HCT116 (cell line): ENCODE data around the gene ADGRG6. TPM values are rescaled to one million over a fixed set of nuclear protein-coding genes. Genes with fewer than 3 reads are reported as not detected.

Experiments
- ATAC-seq: fragments of 200-7000 bp; cut with Tn5 transposase; 2 replicates; pipeline ENCODE4 v1.9.1; 2020; ENCODE audit warnings: mild to moderate bottlenecking, moderate library complexity
- BruUV-seq: library from RNA; stranded (reverse); fragments of 400-500 nt; replicated peaks from 2 replicates; lab custom pipeline; 2021; lab: Mats Ljungman, UMichigan
- CTCF ChIA-PET: fragments of 300-600 bp; sonication (Branson Sonifier 250); formaldehyde crosslinking; loops from one replicate; lab custom pipeline; 2021; ENCODE audit warnings: antibody characterized with exemption; lab: Charles Lee
- POLR2A ChIA-PET: fragments of 300-600, 350-600 bp; sonication (Branson Sonifier 250); formaldehyde crosslinking; loops from one replicate; lab custom pipeline; 2021; ENCODE audit warnings: antibody characterized with exemption; lab: Charles Lee
- RAD21 ChIA-PET, 2 experiments: fragments of 300-600 bp; sonication (Branson Sonifier 250); formaldehyde crosslinking; loops; one replicate each; lab custom pipeline; 2023; ENCODE audit warnings: low total read pairs in 2 of 2; ENCODE audit not compliant: uncharacterized antibody in 2 of 2, unreplicated experiment in 2 of 2, low non-redundant PET in 1 of 2; lab: Charles Lee
- DNase-seq: peaks from one replicate; pipeline ENCODE4 v3.0.0-alpha.2; 2010; ENCODE audit warnings: low read depth, low spot score
- H2AFZ ChIP-seq: fragments of 200-600 bp; shearing (Covaris generic), sonication (generic); 2 replicates; pipeline ENCODE4 v1.6.1; 2017; ENCODE audit warnings: low read depth, mixed run types, mixed read lengths, antibody characterized with exemption, low read length; ENCODE audit not compliant: poor library complexity, severe bottlenecking
- H3K27ac ChIP-seq: 2 replicates; pipeline ENCODE4 v1.5.1; 2012; ENCODE audit warnings: low read depth, low read length
- H3K27me3 ChIP-seq: fragments of 200-600 bp; sonication (generic); 2 replicates; pipeline ENCODE4 v1.6.1; 2016; ENCODE audit warnings: mixed run types, low read length, mixed read lengths; ENCODE audit not compliant: insufficient read depth
- H3K36me3 ChIP-seq, 2 experiments: fragments of 200-500 bp in 1 of 2; fragments of 200-600 bp in 1 of 2; sonication (Bioruptor generic) in 1 of 2; sonication (generic) in 1 of 2; 2 replicates each; pipeline versions ENCODE4 v1.5.1 to v1.6.1; 2014 to 2016; ENCODE audit warnings: low read length in 2 of 2, inconsistent platforms in 1 of 2, mixed read lengths in 1 of 2, mixed run types in 1 of 2; ENCODE audit not compliant: insufficient read depth in 2 of 2, control insufficient read depth in 1 of 2
- H3K4me1 ChIP-seq, 2 experiments: fragments of 200-600 bp in 1 of 2; sonication (generic) in 1 of 2; 2 replicates each; pipeline versions ENCODE4 v1.5.1 to v1.6.1; 2012 to 2017; ENCODE audit warnings: low read length in 2 of 2, inconsistent platforms in 1 of 2, mild to moderate bottlenecking in 1 of 2, mixed read lengths in 1 of 2, mixed run types in 1 of 2, moderate library complexity in 1 of 2; ENCODE audit not compliant: insufficient read depth in 2 of 2, control insufficient read depth in 1 of 2
- H3K4me2 ChIP-seq: fragments of 200-600 bp; sonication (generic); 2 replicates; pipeline ENCODE4 v1.6.1; 2017; ENCODE audit warnings: mixed run types, low read length, mixed read lengths
- H3K4me3 ChIP-seq, 2 experiments: fragments of 200-600 bp in 1 of 2; sonication (generic) in 1 of 2; replicated peaks in 1 of 2; 2 replicates each; pipeline ENCODE4 v1.5.1; 2011 to 2016; ENCODE audit warnings: low read length in 2 of 2, control low read depth in 1 of 2, low read depth in 1 of 2, mild to moderate bottlenecking in 1 of 2, mixed read lengths in 1 of 2, mixed run types in 1 of 2
- H3K79me2 ChIP-seq: fragments of 200-600 bp; sonication (generic); 2 replicates; pipeline ENCODE4 v1.6.1; 2017; ENCODE audit warnings: mild to moderate bottlenecking, mixed run types, low read length, moderate library complexity, mixed read lengths; ENCODE audit not compliant: insufficient read depth
- H3K9ac ChIP-seq: fragments of 200-600 bp; sonication (generic); 2 replicates; pipeline ENCODE4 v1.6.1; 2016; ENCODE audit warnings: low read length, mixed read lengths
- H3K9me2 ChIP-seq: fragments of 200-600 bp; sonication (generic), shearing (Covaris generic); 2 replicates; pipeline ENCODE4 v1.6.1; 2017; ENCODE audit warnings: mixed run types, mild to moderate bottlenecking, moderate library complexity; ENCODE audit not compliant: insufficient read depth
- H3K9me3 ChIP-seq, 2 experiments: fragments of 200-500 bp in 1 of 2; fragments of 200-600 bp in 1 of 2; sonication (Bioruptor generic) in 1 of 2; sonication (generic) in 1 of 2; 2 replicates each; pipeline ENCODE4 v1.6.1; 2014 to 2017; ENCODE audit warnings: low read length in 2 of 2, mixed read lengths in 2 of 2, inconsistent platforms in 1 of 2, low read depth in 1 of 2, mild to moderate bottlenecking in 1 of 2, mixed run types in 1 of 2, moderate library complexity in 1 of 2; ENCODE audit not compliant: control insufficient read depth in 1 of 2, insufficient read depth in 1 of 2
- H4K20me1 ChIP-seq: fragments of 200-600 bp; sonication (generic), shearing (Covaris generic); 2 replicates; pipeline ENCODE4 v1.6.1; 2017; ENCODE audit warnings: mixed run types, mild to moderate bottlenecking, moderate library complexity; ENCODE audit not compliant: insufficient read depth
- CBX3 ChIP-seq: IDR thresholded peaks from 2 replicates; pipeline ENCODE4 v1.6.1; 2012; ENCODE audit warnings: low read depth
- CEBPB ChIP-seq: IDR thresholded peaks from 2 replicates; pipeline ENCODE4 v1.6.1; 2012; ENCODE audit warnings: low read depth
- CTCF ChIP-seq, 3 experiments: fragments of 200-600 bp in 1 of 3; sonication (generic) in 1 of 3; IDR thresholded peaks in 2 of 3; conservative IDR thresholded peaks in 1 of 3; 2 replicates each; pipeline ENCODE4 v1.5.1; 2012 to 2017; ENCODE audit warnings: low read depth in 2 of 3, low read length in 2 of 3, antibody characterized with exemption in 1 of 3, borderline replicate concordance in 1 of 3, control low read depth in 1 of 3, mild to moderate bottlenecking in 1 of 3, mixed read lengths in 1 of 3, mixed run types in 1 of 3, moderate library complexity in 1 of 3; ENCODE audit not compliant: insufficient read depth in 1 of 3
- EGR1 ChIP-seq: IDR thresholded peaks from 2 replicates; pipeline ENCODE4 v1.6.1; 2012; ENCODE audit warnings: low read depth
- ELF1 ChIP-seq: IDR thresholded peaks from 2 replicates; pipeline ENCODE4 v1.6.1; 2012; ENCODE audit warnings: low read depth, borderline replicate concordance
- EZH2 ChIP-seq: fragments of 200-600 bp; sonication (generic); IDR thresholded peaks from 2 replicates; pipeline ENCODE4 v1.6.1; 2017; ENCODE audit warnings: antibody characterized with exemption, mixed run types
- EZH2phosphoT487 ChIP-seq: fragments of 200-600 bp; IDR thresholded peaks from 2 replicates; pipeline ENCODE4 v1.6.1; 2018; ENCODE audit warnings: antibody characterized with exemption, borderline replicate concordance
- FOSL1 ChIP-seq: IDR thresholded peaks from 2 replicates; pipeline ENCODE4 v1.6.1; 2012; ENCODE audit warnings: low read depth
- JUND ChIP-seq: IDR thresholded peaks from 2 replicates; pipeline ENCODE4 v1.6.1; 2012
- POLR2A ChIP-seq: IDR thresholded peaks from 2 replicates; pipeline ENCODE4 v1.7.0; 2011; ENCODE audit warnings: borderline replicate concordance; ENCODE audit not compliant: insufficient read depth, insufficient read length; ENCODE audit errors: extremely low read depth
- POLR2AphosphoS5 ChIP-seq: IDR thresholded peaks from 2 replicates; pipeline ENCODE4 v1.6.1; 2011; ENCODE audit warnings: mild to moderate bottlenecking, low read depth, low read length, moderate library complexity
- RAD21 ChIP-seq: IDR thresholded peaks from 2 replicates; pipeline ENCODE4 v1.6.1; 2012; ENCODE audit warnings: low read depth, mild to moderate bottlenecking
- SIN3A ChIP-seq: IDR thresholded peaks from 2 replicates; pipeline ENCODE4 v1.6.1; 2012; ENCODE audit warnings: low read depth
- SP1 ChIP-seq: IDR thresholded peaks from 2 replicates; pipeline ENCODE4 v1.6.1; 2012; ENCODE audit warnings: low read depth
- SRF ChIP-seq: IDR thresholded peaks from 2 replicates; pipeline ENCODE4 v1.6.1; 2012; ENCODE audit warnings: low read depth
- TCF7L2 ChIP-seq: IDR thresholded peaks from 2 replicates; pipeline ENCODE4 v1.7.0; 2011; ENCODE audit warnings: borderline replicate concordance, inconsistent platforms; ENCODE audit not compliant: insufficient read depth, insufficient read length; ENCODE audit errors: extremely low read depth
- ZFX ChIP-seq: fragments of 450-650 bp; IDR thresholded peaks from 2 replicates; pipeline ENCODE4 v1.6.1; 2017
- intact Hi-C: fragments of 100-400 bp; cut with micrococcal nuclease; formaldehyde crosslinking; loops from 2 replicates; pipeline ENCODE4 v1.10.0; 2022
- total RNA-seq: library from RNA; stranded (reverse); gene quantifications from one replicate; pipeline ENCODE4 v1.2.1, GENCODE V29; 2021; ENCODE audit not compliant: unreplicated experiment
- TF ChIP-seq, protein P1 (sequence below): IDR thresholded peaks from 2 replicates; pipeline ENCODE4 v1.6.1; 2012; ENCODE audit warnings: low read depth
- TF ChIP-seq, protein P2 (sequence below): IDR thresholded peaks from 2 replicates; pipeline ENCODE4 v1.6.1; 2012
- TF ChIP-seq, protein P3 (sequence below): IDR thresholded peaks from 2 replicates; pipeline ENCODE4 v1.6.1; 2011; ENCODE audit warnings: mild to moderate bottlenecking, low read length, moderate library complexity; ENCODE audit not compliant: insufficient replicate concordance; ENCODE audit errors: extremely low read depth

The ADGRG6 gene
- total RNA-seq, 1 experiment from 2014 or later: 67.9 TPM

GRCh38 chr6:142325111-142325510, 23.3 kb downstream of the ADGRG6 start:
- POLR2A ChIA-PET: no interaction called here
- Histone ChIP-seq H4K20me1 (no peaks in the 10 kb centered on the region), H3K9ac (no peak overlapping the region), H3K36me3 (no peaks in the 10 kb centered on the region), H2AFZ (no peak overlapping the region), H3K4me1 (peaks cover 8 to 13% of the 10 kb centered on the region in 2 experiments; a peak in 3 of 4 replicates), H3K27me3 (no peaks in the 10 kb centered on the region), H3K9me2 (no peaks in the 10 kb centered on the region), H3K79me2 (peaks cover 85% of the 10 kb centered on the region), H3K4me3 (no peak overlapping the region), H3K27ac (no peak overlapping the region), H3K9me3 (no peaks in the 10 kb centered on the region), H3K4me2 (no peak overlapping the region)
- BruUV-seq: no TSS peak
- RAD21 ChIA-PET: no interaction called here
- intact Hi-C loops: no loop called here
- DNase-seq: no peak
- TF ChIP-seq, protein P1, sequence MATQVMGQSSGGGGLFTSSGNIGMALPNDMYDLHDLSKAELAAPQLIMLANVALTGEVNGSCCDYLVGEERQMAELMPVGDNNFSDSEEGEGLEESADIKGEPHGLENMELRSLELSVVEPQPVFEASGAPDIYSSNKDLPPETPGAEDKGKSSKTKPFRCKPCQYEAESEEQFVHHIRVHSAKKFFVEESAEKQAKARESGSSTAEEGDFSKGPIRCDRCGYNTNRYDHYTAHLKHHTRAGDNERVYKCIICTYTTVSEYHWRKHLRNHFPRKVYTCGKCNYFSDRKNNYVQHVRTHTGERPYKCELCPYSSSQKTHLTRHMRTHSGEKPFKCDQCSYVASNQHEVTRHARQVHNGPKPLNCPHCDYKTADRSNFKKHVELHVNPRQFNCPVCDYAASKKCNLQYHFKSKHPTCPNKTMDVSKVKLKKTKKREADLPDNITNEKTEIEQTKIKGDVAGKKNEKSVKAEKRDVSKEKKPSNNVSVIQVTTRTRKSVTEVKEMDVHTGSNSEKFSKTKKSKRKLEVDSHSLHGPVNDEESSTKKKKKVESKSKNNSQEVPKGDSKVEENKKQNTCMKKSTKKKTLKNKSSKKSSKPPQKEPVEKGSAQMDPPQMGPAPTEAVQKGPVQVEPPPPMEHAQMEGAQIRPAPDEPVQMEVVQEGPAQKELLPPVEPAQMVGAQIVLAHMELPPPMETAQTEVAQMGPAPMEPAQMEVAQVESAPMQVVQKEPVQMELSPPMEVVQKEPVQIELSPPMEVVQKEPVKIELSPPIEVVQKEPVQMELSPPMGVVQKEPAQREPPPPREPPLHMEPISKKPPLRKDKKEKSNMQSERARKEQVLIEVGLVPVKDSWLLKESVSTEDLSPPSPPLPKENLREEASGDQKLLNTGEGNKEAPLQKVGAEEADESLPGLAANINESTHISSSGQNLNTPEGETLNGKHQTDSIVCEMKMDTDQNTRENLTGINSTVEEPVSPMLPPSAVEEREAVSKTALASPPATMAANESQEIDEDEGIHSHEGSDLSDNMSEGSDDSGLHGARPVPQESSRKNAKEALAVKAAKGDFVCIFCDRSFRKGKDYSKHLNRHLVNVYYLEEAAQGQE: no peak
- TF ChIP-seq EGR1: no peak
- no peak for TF ChIP-seq SRF
- no peak for TF ChIP-seq FOSL1
- TF ChIP-seq POLR2AphosphoS5: no peak
- TF ChIP-seq, protein P2, sequence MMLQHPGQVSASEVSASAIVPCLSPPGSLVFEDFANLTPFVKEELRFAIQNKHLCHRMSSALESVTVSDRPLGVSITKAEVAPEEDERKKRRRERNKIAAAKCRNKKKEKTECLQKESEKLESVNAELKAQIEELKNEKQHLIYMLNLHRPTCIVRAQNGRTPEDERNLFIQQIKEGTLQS: no peak
- no peak for TF ChIP-seq ELF1
- TF ChIP-seq RAD21: no peak
- no peak for TF ChIP-seq JUND
- no peak for TF ChIP-seq CTCF (IDR thresholded peaks at IDR 0.05 in 2 of 3, conservative IDR thresholded peaks at IDR 0.05 in 1 of 3; ENCODE audit: borderline replicate concordance in 1 of 3, insufficient read depth in 1 of 3, low read depth in 2 of 3, low read length in 2 of 3)
- no peak for TF ChIP-seq SIN3A
- no peak for TF ChIP-seq POLR2A
- no peak for TF ChIP-seq EZH2
- no peak for TF ChIP-seq SP1
- TF ChIP-seq ZFX: no peak
- no peak for TF ChIP-seq TCF7L2
- no peak for TF ChIP-seq CEBPB
- no peak for TF ChIP-seq CBX3
- TF ChIP-seq, protein P3, sequence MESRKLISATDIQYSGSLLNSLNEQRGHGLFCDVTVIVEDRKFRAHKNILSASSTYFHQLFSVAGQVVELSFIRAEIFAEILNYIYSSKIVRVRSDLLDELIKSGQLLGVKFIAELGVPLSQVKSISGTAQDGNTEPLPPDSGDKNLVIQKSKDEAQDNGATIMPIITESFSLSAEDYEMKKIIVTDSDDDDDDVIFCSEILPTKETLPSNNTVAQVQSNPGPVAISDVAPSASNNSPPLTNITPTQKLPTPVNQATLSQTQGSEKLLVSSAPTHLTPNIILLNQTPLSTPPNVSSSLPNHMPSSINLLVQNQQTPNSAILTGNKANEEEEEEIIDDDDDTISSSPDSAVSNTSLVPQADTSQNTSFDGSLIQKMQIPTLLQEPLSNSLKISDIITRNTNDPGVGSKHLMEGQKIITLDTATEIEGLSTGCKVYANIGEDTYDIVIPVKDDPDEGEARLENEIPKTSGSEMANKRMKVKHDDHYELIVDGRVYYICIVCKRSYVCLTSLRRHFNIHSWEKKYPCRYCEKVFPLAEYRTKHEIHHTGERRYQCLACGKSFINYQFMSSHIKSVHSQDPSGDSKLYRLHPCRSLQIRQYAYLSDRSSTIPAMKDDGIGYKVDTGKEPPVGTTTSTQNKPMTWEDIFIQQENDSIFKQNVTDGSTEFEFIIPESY: no peak
- TF ChIP-seq EZH2phosphoT487: no peak
- CTCF ChIA-PET: no interaction called here
- ATAC-seq: no peak
